Measurements from ENCODE around the gene RPUSD3. TPM values are rescaled to one million over a fixed set of nuclear protein-coding genes. Genes with fewer than 3 reads are reported as not detected.

The RPUSD3 gene
- polyA plus RNA-seq, 12 donors: 23.6 to 37.1 (median 28.2) TPM; not detected in 1

GRCh38 chr3:9837701-9838582 lies 5.9 kb downstream of the RPUSD3 start:
- DNase-seq: no peak

DNA sequence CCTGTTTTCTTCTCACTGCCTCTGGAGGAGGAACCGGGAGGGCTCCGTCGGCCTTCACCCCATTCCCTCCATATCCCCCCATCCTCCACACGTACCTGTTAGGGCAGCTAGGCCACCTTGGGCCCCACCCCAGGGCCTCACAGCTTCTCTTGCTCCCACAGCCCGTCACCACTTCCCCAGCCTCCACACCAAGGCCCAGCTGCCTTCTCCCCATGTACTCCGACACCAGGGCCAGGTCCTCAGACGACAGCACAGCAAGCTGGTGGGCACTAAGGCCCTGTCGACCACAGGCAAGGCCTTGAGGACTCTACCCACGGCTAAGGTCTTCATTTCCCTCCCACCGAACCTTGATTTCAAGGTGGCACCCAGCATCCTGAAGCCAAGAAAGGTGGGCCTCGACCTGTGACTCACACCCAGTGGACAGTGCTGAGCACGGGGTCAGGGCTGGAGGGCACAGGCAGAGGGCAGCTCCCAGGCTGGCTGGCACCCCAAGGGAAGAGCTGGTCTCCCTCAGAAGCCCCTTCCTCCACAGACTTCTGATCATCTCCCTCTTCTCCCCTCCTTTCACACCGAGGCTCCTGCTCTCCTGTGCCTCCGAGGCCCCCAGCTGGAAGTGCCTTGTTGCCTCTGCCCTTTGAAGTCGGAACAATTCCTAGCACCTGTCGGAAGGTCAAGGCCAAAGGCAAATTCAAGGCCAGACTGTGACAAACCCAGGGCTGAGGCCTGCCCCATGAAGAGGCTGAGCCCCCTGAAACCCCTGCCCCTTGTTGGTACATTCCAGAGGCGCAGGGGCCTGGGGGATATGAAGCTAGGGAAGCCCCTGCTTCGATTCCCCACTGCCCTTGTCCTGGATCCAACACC lies 9.1 kb downstream of the RPUSD3 start:
- DNase-seq: no peak

- DNase-seq: no peak
These were observed 10.7 kb downstream of the RPUSD3 start for GRCh38 chr3:9833078-9833477.

DNA sequence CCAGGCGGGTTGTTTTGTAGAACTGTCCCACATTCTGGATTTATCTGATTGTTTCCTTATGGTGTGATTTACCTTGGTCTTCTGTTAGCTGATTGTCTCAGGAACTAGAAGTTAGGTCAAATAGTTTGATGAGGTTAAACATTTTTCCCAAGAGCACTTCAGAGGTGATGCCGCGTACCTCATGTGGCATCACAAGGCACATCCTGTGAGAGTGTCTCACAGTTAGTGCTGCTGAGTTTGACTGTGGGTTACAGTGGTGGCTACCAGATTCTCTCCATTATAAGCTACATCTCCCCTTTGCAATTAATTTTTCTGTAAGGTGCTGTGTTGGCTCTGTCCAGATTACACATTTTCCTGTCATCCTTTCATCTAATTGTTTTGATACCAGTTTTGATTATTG lies 12.6 kb downstream of the RPUSD3 start:
- no peak for DNase-seq

DNA sequence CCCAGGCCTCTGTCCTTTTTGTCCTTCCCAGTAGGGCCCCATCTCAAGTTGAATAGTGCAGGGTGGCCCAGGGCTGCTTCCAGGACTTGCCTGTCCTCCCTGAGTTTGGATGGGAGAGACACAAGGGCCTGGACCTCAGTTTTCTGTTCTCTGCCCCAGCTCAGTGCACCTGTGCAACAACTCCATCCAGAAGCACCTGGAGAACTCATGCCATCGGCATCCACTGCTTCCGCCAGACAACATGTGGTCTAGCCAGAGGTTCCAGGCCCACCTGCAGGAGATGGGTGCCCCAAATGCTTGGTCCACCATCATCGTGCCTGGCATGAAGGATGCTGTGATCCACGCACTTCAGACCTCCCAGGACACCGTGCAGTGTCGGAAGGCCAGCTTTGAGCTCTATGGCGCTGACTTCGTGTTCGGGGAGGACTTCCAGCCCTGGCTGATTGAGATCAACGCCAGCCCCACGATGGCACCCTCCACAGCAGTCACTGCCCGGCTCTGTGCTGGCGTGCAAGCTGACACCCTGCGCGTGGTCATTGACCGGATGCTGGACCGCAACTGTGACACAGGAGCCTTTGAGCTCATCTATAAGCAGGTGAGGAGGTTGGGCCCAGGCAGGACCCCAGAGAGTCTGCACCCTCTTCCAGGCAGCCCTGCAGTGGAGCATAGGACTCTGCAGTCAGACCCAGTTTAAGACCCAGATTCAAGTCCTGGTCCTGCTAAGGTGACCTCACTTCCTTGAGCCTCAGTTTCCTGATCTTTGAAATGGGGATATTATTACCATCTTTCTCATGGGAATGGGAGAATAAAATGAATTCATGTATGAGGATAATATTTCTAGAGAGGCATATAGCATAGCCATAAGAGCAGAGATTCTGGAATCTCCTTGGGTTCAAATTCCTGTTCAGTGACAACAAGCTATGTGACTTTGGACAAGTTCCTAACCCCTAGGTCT lies 14.7 kb downstream of the RPUSD3 start:
- no peak for DNase-seq

- no peak for DNase-seq
These were observed 16.8 kb downstream of the RPUSD3 start for GRCh38 chr3:9826815-9827573.

DNA sequence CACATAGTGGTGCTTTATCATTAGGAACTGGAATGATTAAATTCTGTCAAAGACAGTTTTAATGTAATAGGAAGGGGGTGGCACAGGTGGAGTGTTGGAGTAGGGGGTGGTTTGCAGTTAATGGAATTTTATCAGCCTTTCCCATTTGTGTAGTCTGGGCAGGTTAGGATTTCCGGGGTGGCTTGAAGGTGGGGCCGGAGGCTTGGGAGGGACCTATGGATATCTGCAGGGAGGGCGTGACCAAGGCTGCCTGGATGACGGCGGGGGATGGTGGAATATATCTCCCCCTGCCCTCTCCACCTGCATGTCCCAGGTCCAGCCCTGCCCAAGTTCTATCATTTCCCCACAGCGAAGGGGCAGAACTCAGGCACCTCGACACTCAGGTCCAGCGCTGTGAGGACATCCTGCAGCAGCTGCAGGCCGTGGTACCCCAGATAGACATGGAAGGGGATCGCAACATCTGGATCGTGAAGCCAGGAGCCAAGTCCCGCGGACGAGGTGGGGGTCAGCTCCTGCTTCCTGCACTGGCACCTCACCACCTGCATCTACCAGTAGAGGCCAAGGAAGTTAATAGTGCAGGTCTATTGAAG lies 18.3 kb downstream of the RPUSD3 start:
- DNase-seq: no peak

GRCh38 chr3:9820946-9821345 lies 22.9 kb downstream of the RPUSD3 start:
- DNase-seq: no peak

- no peak for DNase-seq
These were observed 23.3 kb downstream of the RPUSD3 start for GRCh38 chr3:9820543-9820942.

DNA sequence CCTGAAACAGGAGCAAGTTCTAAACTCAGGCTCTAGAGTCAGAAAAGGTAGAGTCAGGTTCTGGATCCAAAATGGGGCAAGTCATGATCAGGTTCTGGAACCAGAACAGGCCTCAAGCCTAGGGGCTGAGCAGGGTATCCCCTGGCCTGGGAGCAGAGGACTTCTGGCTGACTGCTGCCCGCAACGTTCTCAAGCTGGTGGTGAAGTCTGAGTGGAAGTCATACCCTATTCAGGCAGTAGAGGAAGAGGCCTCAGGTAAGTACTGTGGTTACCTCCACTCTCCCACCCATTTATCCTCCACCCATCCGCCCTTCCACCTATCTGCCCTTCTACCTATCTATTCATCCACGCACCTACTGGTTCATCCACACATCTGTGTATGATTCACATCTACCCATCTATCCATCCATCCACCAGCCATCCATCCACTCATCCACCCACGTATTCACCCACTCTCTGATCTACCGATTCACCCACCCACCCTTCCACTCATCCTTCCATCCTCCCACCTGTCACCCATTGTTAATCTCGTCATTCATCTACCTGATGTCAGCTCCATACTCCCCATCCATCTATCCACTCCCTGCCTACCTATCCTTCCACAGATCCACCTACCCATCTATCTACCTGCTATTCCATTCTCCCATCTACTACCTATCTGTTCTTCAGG lies 25.0 kb downstream of the RPUSD3 start:
- DNase-seq: no peak

DNA sequence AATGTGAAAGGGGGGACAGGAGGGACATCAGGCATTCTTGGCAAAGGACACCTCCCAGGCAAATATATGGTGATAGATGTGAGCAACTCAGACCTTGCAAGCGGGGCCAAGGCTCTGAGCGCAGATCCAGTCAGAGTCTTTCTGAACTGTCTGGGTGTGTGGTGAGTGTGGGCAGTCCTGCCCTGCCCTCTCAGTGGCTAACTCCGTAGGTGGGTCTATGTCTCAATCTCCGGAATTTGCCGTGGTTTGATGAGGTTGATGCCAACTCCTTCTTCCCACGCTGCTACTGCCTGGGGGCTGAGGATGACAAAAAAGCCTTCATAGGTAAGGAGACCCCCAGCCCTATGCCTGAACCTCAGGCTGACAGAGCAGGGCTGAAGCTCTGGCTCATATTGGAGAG lies 26.4 kb downstream of the RPUSD3 start:
- DNase-seq: no peak

DNA sequence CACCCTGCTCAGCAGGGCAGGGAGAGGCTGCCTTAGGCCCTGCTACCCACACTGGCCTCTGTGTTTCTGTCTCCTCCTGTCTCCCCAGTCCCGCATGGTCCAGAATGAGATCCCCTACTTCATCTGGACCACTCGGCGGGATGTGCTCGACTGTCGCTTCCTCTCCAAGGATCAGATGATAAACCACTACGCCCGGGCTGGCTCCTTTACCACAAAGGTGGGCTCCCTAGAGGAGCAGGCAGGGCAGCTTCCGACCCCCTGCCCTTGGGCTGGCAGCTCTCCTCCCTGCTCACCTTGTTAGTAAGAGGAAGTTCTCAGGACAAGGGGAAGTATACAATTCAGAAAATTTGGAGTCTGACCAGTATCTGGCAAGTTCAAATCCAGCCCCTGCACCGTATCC lies 27.8 kb downstream of the RPUSD3 start:
- no peak for DNase-seq

GRCh38 chr3:9812870-9813483 lies 30.8 kb downstream of the RPUSD3 start:
- DNase-seq: no peak

- DNase-seq: no peak
These were observed 33.0 kb downstream of the RPUSD3 start for GRCh38 chr3:9810846-9811245.

- no peak for DNase-seq
These were observed 33.4 kb downstream of the RPUSD3 start for GRCh38 chr3:9810433-9810770.

DNA sequence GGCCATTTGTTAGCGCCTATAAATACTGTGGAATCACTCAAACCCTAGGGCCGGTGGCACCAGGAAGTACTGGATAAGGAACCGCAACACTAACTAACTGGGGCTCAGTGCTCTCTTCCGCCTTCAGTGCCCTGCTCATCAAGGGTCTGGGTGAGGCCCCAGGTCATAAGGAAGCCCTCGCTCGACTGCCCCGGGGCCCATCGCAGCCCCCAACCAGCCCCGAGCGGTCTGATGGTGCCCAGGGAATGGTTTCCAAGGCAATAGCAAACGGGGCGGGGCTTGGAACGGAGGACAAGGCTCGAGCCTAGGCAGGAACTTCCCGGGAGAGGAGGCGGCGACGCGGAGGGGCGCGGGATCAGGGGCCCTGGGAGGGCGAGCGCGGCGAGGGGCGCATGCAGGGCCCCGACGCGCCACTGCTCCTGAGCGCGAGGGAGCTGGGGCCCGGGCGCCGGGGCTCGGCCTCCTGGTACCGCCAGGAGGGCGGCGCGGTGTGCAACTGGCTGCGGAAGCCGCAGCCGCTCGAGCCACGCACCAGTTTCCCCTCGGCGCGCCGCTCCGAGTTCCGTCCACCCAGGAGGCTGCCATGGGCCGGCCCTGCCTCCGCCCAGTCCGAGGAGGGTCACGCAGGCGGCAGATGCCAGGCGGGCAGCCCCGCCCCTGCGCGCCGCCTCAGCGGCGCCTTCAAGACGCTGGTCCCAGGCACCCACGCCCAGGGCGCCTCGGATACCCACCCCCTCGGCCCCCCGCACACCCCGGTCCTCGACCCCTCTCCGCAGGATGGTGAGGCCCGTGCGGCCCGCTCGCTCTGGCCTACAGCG lies 34.0 kb downstream of the RPUSD3 start, which contains the start of gene TTLL3:
TTLL3 (plus strand) TSS at position 648 of the 818 bp plus-strand sequence. CDS start 400 bp downstream, outside the sequence.
- DNase-seq: peak; percentile 64

DNA sequence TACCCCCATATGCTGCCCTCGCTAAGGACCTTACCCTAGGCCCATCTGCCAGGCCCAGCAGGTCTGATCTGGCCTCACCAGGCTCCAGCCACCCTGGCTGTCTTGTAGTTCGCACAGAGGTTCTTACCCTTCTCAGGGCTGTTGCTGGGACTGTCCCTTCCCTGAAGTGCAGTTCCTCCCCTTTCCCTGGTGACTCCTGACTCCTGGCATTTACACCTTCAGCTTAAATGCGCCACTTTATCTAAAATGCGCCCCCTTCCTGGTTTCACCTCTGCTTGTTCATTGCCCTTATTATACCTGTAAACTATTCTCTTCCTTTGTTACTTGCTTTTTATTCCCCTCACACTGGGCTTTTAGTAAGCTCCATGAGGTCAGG lies 34.6 kb downstream of the RPUSD3 start:
- no peak for DNase-seq

DNA sequence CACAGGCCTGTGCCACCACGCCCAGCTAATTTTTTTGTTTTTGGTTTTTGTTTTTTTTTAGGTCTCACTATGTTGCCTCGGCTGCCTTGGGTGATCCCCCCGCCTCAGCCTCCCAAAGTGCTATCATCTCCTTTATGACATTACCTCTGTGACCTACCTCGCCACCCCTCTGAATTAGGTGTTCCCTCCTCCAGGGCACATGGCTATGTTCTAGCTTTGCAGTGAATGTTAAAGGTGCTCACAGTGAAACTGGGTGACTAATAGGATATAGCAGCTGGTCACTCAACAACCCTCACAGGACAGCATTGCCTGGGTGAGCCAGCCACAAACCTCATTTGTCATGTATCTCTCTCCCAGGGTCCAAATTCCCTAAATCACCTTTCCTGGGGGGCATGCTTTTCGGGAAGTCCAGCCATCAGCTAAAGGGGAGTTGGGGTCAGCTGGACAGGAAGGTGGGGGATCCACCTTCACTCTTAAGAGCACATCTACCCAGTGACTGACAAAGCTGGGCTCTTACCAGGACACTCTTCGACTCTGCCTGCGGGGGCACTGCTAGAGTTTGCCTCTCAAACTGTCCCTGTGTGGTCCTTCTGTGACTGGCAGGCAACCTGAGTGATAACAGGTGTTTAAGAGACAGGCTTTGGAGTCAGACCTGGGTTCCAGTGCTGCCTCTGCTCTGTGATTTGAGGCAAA lies 35.3 kb downstream of the RPUSD3 start:
- DNase-seq: no peak

All from muscle of arm (tissue), 12 donors.